ENCODE measurements around the gene DBI.
"Not testable (repeated sequence)": the region's sequence is repeated elsewhere in the genome, so short reads cannot be mapped to it uniquely, and the experiment has no call there.

The DBI gene

DNA sequence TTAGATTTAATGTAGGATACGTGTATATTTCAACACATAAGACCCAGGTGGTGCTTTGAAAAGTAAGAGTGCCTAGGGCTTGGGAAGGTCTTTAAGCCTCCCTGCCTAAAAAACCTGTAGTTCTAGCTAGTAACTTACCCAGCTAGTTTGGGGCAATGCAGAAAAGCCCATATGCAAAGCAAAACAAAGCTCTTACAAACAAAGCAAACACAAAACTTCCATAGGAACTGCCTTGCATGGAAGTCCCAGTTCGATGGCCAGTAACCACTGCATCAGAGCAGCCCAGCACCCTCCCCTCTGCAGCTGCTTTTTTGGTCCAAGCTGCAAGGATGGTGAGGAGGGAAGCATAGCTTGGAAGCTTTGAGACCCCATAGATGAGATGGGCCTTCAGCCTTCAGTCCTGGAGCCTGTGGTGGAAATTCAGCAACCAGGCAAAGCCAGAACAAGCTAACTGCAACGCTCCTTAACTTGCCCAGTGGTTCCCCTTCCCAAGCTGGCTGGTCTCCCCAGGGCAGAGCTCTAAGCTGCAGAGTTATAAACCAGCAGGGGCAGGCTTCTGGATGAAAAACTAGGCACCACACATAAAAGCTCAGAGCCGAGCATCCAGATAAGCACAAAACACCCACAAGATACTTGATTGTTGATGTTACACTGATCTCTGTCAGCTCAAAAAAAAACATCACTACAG, 16.3 kb upstream of the DBI start:
- Mint-ChIP-seq H3K27me3 (no peaks in the 10 kb centered on the region), H3K4me1 (peaks cover under 1% of the 10 kb centered on the region), H3K4me3 (no peak overlapping the region), H3K9me3 (no peaks in the 10 kb centered on the region), H3K36me3 (no peaks in the 10 kb centered on the region), H3K27ac (no peak overlapping the region)
- ATAC-seq = no peak

DNA sequence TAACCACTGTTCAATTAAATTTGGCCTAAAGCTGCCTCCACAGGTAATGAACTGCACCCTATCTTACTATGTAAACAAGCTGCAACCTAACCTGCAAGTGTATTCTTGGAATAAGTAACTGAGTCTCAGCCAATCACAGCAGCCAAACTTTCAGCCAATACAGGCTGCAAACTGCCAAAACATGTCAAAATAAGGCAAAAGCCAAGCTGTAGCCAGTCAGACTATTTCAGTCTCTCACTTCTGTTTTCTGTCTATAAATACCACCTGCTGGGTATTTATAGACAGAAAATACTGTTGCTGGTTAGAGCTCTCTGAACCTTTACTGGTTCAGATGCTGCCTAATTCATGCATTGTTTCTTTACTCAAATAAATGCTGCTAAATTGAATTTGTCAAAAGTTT, 14.4 kb upstream of the DBI start:
- Mint-ChIP-seq H3K4me1 (peaks cover 19% of the 10 kb centered on the region), H3K4me3 (no peak overlapping the region), H3K27ac (peak overlapping the region; percentile 46), H3K9me3 (no peaks in the 10 kb centered on the region), H3K36me3 (no peaks in the 10 kb centered on the region), H3K27me3 (no peaks in the 10 kb centered on the region)
- peak; percentile 92 for ATAC-seq

DNA sequence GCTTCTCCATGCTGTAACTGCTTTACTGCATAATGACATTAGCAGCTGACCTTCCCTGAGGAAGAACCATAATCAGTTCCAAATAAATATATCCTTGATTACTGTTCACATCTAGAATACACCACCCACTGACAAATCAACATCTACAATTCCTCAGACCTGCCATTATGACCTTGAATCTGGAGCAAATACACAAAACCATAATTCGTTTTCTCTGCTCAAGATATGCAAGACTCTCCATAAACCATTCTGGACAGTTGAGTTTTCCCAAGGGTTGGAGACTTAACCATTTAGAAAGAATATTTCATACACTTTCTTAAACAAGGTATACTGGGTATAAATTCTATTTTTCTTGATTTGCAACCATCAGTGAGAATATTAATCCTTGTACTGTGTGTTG, 11.9 kb upstream of the DBI start:
- no peak for ATAC-seq
- Mint-ChIP-seq H3K27me3 (no peaks in the 10 kb centered on the region), H3K27ac (no peak overlapping the region), H3K4me1 (peaks cover 23% of the 10 kb centered on the region), H3K36me3 (no peaks in the 10 kb centered on the region), H3K9me3 (no peaks in the 10 kb centered on the region), H3K4me3 (no peak overlapping the region)

DNA sequence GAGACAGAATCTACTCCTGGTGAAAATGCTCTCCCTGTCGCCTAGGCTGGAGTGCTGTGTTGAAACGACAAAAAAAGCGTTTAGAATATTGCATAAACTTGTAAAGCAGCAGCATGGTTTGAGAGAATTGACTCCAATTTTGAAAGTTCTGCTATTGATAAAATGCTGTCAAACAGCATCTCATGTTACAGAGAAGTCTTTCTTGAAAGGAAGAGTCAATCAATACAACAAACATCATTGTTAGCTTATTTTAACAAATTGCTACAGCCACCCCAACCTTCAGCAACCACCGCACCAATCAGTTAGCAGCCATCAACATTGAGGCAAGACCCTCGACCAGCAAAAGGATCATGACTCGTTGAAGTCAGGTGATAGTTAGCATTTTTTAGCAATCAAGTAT, 7.0 kb upstream of the DBI start:
- Mint-ChIP-seq H3K9me3 (no peaks in the 10 kb centered on the region), H3K27ac (no peak overlapping the region)

DNA sequence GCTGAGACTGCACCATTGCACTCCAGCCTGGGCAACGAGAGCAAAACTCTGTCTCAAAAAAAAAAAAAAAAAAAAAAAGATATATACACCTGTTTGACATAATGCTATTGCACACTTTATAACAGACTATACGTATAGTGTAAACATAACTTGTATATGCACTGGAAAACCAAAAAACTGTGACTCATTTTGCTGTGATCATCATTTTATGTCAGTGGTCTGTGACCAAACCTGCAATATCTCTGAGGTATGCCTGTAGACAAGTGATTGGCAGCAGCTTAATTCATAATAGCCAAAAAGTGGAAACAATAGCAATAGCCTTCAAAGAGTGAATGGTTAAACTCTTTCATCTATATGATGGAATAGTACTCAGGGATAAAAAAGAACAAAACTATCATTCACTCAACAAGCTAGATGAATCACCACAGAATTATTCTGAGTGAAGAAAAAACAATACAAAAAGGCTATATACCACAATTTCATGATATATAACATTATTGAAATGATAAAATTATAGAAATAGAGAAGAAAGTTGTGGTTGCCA, 6.3 kb upstream of the DBI start:
- ATAC-seq = no peak
- H3K27me3 Mint-ChIP-seq = no peaks in the 10 kb centered on the region
- peaks cover 53% of the 10 kb centered on the region for H3K4me1 Mint-ChIP-seq
- no peaks in the 10 kb centered on the region for H3K9me3 Mint-ChIP-seq
- no peak overlapping the region for H3K27ac Mint-ChIP-seq
- no peak overlapping the region for H3K4me3 Mint-ChIP-seq
- peaks cover 7% of the 10 kb centered on the region for H3K36me3 Mint-ChIP-seq

More for the DNA sequence above, 7.0 kb upstream of the DBI start:
- H3K27me3 Mint-ChIP-seq = no peaks in the 10 kb centered on the region
- no peak for ATAC-seq
- no peak overlapping the region for H3K4me3 Mint-ChIP-seq
- peaks cover 7% of the 10 kb centered on the region for H3K36me3 Mint-ChIP-seq
- peaks cover 47% of the 10 kb centered on the region for H3K4me1 Mint-ChIP-seq

DNA sequence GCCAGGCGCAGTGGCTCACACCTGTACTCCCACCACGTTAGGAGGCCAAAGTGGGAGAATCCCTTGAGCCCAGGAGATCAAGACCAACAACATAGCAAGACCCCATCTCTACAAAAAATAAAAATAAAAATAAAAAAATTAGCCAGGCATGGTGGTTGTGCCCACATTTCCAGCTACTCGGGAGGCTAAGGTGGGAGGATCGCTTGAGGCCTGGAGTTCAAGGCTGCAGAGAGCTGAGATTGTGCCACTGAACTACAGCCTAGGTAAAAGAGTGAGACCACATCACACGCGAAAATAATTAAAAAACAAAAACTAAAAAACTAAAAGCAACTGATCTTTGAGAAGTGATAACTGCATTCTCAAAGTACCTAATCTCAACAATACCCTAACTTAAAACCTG, 2.0 kb upstream of the DBI start:
- Mint-ChIP-seq H3K4me1 (peaks cover 59% of the 10 kb centered on the region), H3K27ac (peak overlapping the region; percentile 99), H3K4me3 (peak overlapping the region; percentile 100), H3K36me3 (peaks cover 21% of the 10 kb centered on the region), H3K27me3 (no peaks in the 10 kb centered on the region), H3K9me3 (no peaks in the 10 kb centered on the region)
- no peak for ATAC-seq

DNA sequence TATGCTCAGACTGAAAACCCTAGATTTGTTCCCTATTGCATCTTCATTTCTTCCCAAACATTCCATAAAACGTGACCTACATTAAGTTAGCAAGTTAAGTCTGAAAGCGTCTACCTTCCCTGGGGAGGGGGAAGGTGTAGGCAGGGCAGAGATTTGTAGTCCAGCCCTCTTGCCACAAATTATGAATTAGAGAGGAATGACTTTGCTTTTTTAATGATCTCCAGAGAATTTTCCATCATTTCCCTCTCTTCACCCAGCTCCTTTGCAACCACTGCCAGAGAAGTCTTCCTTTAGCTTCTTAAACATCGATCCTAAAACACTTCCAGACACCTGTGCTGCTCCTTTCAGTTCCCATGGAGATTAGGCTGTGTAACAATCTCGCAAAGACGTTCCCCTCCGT, 1.3 kb upstream of the DBI start:
- Mint-ChIP-seq H3K4me1 (peaks cover 59% of the 10 kb centered on the region), H3K27me3 (no peaks in the 10 kb centered on the region), H3K27ac (peak overlapping the region; percentile 99), H3K4me3 (peak overlapping the region; percentile 100), H3K9me3 (no peaks in the 10 kb centered on the region), H3K36me3 (peaks cover 27% of the 10 kb centered on the region)
- no peak for ATAC-seq

DNA sequence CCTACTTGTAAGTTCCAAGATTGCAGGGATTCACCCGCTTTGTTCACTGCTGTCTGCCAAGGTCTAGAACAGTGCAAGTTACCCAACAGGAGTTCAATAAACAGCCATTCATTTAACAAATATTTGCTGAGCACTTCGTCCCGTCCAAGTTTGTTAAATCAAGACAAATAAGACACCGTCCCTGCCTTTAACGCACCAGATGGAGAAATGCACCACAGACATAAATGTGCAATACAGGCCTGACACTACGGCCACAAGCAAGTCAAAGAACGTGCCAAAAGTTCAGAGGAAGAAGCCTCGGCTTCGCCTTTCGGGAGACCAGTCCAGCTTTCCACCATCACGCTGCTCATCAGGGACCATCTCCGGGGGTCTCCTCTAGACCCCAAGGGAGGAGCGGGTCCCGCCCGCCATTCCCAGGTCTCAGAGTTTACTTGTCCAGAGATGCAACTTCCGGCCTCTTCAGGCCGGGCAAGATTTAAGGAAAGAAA, 572 bp upstream of the DBI start:
- peak; percentile 9 for ATAC-seq
- Mint-ChIP-seq H3K9me3 (no peaks in the 10 kb centered on the region), H3K4me1 (peaks cover 59% of the 10 kb centered on the region), H3K27ac (peak overlapping the region; percentile 99), H3K36me3 (peaks cover 35% of the 10 kb centered on the region), H3K4me3 (peak overlapping the region; percentile 100), H3K27me3 (no peaks in the 10 kb centered on the region)

DNA sequence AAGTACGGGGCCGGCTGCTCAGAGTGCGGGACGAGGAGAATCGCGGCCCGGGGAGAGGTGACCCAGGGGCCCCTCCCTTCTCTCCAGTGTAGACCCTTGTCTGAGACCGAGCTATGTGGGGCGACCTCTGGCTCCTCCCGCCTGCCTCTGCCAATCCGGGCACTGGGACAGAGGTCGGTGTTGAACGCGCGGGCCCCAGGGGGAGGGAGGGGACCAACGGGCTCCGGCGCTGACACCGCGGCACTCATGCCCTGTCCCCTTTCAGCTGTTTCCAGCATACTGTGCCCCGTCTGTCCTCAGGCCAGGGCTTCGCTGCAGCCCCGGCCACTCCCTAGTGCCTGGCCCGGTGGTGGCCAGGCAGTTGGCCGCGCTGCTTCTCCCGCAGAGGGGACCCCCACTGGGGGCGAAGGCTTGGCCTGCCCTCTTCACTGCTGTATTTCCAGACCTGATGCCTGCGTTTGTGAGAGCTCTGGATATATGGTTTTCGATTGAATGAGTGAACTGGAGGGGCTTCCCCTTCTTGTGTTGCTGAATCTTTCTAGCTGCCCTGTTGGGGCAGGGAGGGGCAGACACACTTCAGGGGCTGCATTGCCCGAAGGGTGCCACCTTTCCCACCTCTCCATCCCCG, 809 bp downstream of the DBI start:
- peak overlapping the region; percentile 99 for H3K27ac Mint-ChIP-seq
- H3K4me1 Mint-ChIP-seq = peaks cover 49% of the 10 kb centered on the region
- no peaks in the 10 kb centered on the region for H3K9me3 Mint-ChIP-seq
- peak overlapping the region; percentile 100 for H3K4me3 Mint-ChIP-seq
- peaks cover 49% of the 10 kb centered on the region for H3K36me3 Mint-ChIP-seq
- peak; percentile 66 for ATAC-seq
- no peaks in the 10 kb centered on the region for H3K27me3 Mint-ChIP-seq

DNA sequence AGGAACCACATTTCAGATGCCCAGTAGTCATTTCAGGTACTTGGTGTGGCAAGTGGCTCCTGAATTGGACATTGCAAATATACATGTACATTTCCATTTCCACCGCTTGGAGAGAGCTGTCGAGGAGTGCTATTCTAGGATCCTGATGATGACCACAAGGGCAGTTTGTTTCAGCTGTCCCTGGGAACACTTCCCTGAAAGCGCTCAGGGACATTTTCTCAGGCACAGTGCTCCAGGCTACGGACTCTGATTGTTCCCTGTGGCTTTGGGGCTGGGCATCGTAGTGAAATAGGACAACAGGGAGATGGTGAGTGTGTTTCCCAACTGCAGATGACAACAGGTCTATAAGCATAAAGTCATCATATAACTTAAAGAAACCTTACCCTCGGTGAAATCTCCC, 3.1 kb downstream of the DBI start:
- Mint-ChIP-seq H3K4me1 (peaks cover 35% of the 10 kb centered on the region), H3K36me3 (peaks cover 65% of the 10 kb centered on the region), H3K9me3 (peaks cover 8% of the 10 kb centered on the region), H3K27ac (no peak overlapping the region), H3K4me3 (no peak overlapping the region), H3K27me3 (no peaks in the 10 kb centered on the region)
- ATAC-seq = no peak

DNA sequence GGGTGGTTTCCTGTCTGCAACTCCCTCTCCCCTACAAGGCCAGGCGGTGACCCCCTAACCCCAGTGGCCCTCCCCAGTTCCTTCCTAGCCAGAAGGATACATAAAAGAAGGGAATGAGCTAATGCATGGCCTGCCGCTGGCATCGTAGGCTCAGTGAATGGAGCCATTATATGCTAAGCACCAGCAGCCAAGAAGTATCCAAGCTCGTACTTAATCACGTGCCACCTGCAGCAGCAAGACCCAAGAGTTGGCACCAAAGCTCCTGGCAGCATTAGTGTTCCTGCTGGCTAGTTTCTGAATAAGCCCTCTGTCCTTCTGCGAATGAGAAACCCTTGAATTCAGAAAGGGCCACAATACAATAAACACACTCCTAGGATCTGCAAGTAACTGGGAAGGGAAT, 4.3 kb downstream of the DBI start:
- Mint-ChIP-seq H3K4me3 (no peak overlapping the region), H3K27me3 (no peaks in the 10 kb centered on the region), H3K27ac (no peak overlapping the region)

DNA sequence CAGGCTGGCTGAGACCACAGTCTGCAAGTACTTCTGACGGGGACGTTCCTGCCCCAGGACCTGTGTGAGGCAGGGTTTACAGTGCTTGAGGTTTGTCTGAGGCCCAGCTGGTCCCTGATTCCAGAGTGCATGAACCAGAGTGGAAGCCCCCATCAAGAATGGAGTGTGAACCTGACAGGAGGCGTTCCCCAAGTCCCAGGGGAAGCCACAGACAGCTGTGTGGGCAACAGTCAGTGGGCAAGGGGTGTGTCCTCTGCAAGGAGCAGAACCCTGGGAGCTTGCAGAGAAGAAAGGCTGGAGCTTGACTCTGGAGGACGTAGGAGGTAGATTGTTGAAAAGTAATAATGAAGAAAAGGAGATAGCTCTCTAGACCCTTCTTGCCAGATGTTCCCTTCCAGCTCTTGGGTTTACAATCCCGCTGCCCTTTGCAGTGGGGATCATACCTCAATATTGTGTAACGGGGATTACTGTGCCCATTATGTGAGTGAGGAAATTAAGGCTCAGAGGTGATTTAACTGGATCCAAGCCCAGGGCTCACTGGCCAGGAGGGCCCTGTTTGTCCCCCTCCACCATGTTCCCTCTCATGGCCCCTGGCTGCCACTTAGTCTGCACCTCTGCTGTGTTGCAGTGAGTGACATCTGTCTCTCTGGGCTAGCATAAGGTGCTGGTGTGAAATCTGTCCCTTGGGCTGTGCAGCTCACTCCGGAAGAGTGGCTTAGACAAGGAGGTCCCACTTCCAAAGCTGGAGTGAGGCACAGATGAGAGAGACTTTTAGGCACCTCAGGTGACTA, 6.2 kb downstream of the DBI start:
- no peak for ATAC-seq
- Mint-ChIP-seq H3K4me3 (no peak overlapping the region), H3K27me3 (no peaks in the 10 kb centered on the region), H3K27ac (no peak overlapping the region), H3K4me1 (peaks cover 10% of the 10 kb centered on the region), H3K9me3 (peaks cover 8% of the 10 kb centered on the region), H3K36me3 (peaks cover 65% of the 10 kb centered on the region)

More for the DNA sequence above, 4.3 kb downstream of the DBI start:
- Mint-ChIP-seq H3K36me3 (peaks cover 69% of the 10 kb centered on the region), H3K9me3 (peaks cover 8% of the 10 kb centered on the region), H3K4me1 (peaks cover 22% of the 10 kb centered on the region)
- no peak for ATAC-seq

DNA sequence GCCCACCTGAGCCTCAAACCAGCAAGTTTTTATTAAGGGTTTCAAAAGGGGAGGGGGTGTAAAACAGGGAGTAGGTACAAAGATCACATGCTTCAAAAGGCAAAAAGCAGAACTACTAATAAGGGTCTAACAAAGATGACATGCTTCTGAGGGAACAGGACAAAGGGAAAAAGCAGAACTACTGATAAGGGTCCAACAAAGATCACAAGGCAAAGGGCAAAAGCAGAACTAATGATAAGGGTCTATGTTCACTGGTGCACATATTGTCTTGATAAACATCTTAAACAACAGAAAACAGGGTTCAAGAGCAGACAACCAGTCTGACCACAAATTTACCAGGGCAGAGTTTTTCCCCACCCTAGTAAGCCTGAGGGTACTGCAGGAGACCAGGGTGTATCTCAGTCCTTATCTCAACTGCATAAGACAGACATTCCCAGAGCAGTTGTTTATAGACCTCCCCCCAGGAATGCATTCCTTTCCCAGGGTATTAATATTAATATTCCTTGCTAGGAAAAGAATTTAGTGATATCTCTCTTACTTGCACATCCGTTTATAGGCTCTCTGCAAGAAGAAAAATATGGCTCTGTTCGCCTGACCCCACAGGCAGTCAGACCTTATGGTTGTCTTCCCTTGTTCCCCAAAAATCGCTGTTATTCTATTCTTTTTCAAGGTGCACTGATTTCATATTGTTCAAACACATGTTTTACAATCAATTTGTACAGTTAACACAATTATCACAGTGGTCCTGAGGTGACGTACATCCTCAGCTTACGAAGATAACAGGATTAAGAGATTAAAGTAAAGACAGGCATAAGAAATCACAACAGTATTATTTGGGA, 7.3 kb downstream of the DBI start:
- not testable (repeated sequence) for H3K27me3 Mint-ChIP-seq, H3K4me3 Mint-ChIP-seq, H3K9me3 Mint-ChIP-seq, H3K27ac Mint-ChIP-seq, ATAC-seq, H3K4me1 Mint-ChIP-seq
- H3K36me3 Mint-ChIP-seq = peaks cover 58% of the 10 kb centered on the region

DNA sequence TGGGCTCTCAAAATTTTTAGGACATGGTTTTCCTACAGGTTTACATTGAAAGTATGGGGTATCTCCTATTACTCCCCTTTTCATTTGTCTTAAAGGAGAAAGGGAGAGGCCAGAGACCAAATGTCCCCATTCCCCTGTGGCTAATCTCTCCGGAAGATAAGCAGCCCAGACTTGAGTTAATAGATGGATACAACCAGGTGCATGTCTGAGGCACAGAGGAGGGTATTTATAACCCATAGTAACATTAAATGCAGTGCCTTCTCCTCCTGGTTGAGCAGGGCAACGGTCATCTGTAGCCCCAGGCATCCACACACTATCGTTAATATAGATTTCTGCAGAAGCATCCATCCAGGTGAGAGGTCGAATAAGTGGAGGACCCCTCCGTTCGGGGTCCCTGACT, 9.6 kb downstream of the DBI start:
- not testable (repeated sequence) for ATAC-seq, H3K27me3 Mint-ChIP-seq, H3K4me1 Mint-ChIP-seq, H3K4me3 Mint-ChIP-seq, H3K27ac Mint-ChIP-seq, H3K9me3 Mint-ChIP-seq
- peaks cover 39% of the 10 kb centered on the region for H3K36me3 Mint-ChIP-seq

DNA sequence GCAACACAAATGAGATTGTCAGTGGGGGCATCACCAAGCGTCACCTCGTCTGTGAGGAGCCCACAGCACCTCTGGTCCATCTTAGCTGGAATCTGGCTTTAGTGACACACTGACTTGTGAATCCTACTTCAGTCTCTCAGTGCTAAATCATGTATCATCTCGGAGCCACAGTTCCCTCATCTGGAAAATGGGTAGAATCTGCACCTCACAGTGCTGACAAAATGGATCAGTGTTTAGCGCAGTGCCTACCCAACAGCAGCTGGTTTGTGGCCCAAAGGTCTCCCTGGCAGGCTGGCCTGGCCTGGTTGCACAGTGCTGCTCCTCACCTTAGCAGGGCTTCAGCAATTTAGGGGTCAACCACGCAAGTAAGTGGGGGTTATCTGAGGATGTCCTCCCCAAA, 10.0 kb downstream of the DBI start:
- Mint-ChIP-seq H3K4me3 (no peak overlapping the region), H3K27me3 (no peaks in the 10 kb centered on the region), H3K9me3 (peaks cover 8% of the 10 kb centered on the region), H3K27ac (no peak overlapping the region), H3K36me3 (peaks cover 35% of the 10 kb centered on the region), H3K4me1 (no peaks in the 10 kb centered on the region)
- no peak for ATAC-seq
